SK-N-SH (cell line): ENCODE data around the gene MSL3. TPM values are rescaled to one million over a fixed set of nuclear protein-coding genes. Genes with fewer than 3 reads are reported as not detected.

Source experiments
- CTCF ChIA-PET: fragments of 300-600, 350-600 bp; formaldehyde crosslinking; extraction: SDS; loops from one replicate; lab custom pipeline; 2021; lab: Yijun Ruan, JAX
- POLR2A ChIA-PET: fragments of 350-600 bp; sonication (Branson Sonifier 250); formaldehyde crosslinking; extraction: SDS; loops from one replicate; lab custom pipeline; 2020; ENCODE audit warnings: antibody characterized with exemption, inconsistent platforms; lab: Yijun Ruan, JAX
- DNase-seq: peaks from one replicate; pipeline ENCODE4 v3.0.0; 2012
- H2AFZ ChIP-seq: fragments of 200-600 bp; sonication (generic); 2 replicates; pipeline ENCODE4 v1.8.1; 2016; ENCODE audit warnings: antibody characterized with exemption, mild to moderate bottlenecking, low read depth
- H3F3A ChIP-seq: fragments of 200-600 bp; sonication (generic); replicated peaks from 2 replicates; pipeline ENCODE3; 2016; ENCODE audit warnings: antibody characterized with exemption, mild to moderate bottlenecking; ENCODE audit not compliant: insufficient read depth
- H3K27ac ChIP-seq, 2 experiments: fragments of 200-500 bp in 1 of 2; fragments of 200-600 bp in 1 of 2; sonication (Bioruptor generic) in 1 of 2; sonication (generic), shearing (Covaris generic) in 1 of 2; 2 replicates each; pipeline versions ENCODE4 v1.5.1 to v1.6.1; 2014 to 2016; ENCODE audit warnings: low read depth in 2 of 2, inconsistent platforms in 1 of 2, low read length in 1 of 2, mild to moderate bottlenecking in 1 of 2, mixed read lengths in 1 of 2
- H3K27me3 ChIP-seq: fragments of 200-600 bp; sonication (generic), shearing (Covaris generic); 2 replicates; pipeline ENCODE4 v1.6.1; 2016; ENCODE audit warnings: mixed run types; ENCODE audit not compliant: insufficient read depth
- H3K36me3 ChIP-seq, 2 experiments: fragments of 200-500 bp in 1 of 2; fragments of 200-600 bp in 1 of 2; sonication (Bioruptor generic) in 1 of 2; sonication (generic) in 1 of 2; replicated peaks in 1 of 2; 2 replicates each; pipeline versions ENCODE3 to v1.5.1; 2014 to 2016; ENCODE audit warnings: low read length in 1 of 2, mild to moderate bottlenecking in 1 of 2; ENCODE audit not compliant: insufficient read depth in 2 of 2, control insufficient read depth in 1 of 2
- H3K4me1 ChIP-seq, 2 experiments: fragments of 200-500 bp in 1 of 2; fragments of 200-600 bp in 1 of 2; sonication (Bioruptor generic) in 1 of 2; sonication (generic), shearing (Covaris generic) in 1 of 2; 2 replicates each; pipeline versions ENCODE4 v1.5.1 to v1.6.1; 2014 to 2016; ENCODE audit warnings: low read depth in 1 of 2, low read length in 1 of 2, mixed run types in 1 of 2; ENCODE audit not compliant: insufficient read depth in 2 of 2, control insufficient read depth in 1 of 2
- H3K4me2 ChIP-seq: fragments of 200-600 bp; sonication (generic), shearing (Covaris generic); 2 replicates; pipeline ENCODE4 v1.6.1; 2017; ENCODE audit warnings: mixed run types
- H3K4me3 ChIP-seq, 2 experiments: fragments of 200-500 bp in 1 of 2; fragments of 200-600 bp in 1 of 2; sonication (Bioruptor generic) in 1 of 2; sonication (generic), shearing (Covaris generic) in 1 of 2; 2 replicates each; pipeline versions ENCODE4 v1.5.1 to v1.8.1; 2014 to 2016; ENCODE audit warnings: low read depth in 2 of 2, inconsistent platforms in 1 of 2, low read length in 1 of 2, mild to moderate bottlenecking in 1 of 2, mixed read lengths in 1 of 2, moderate library complexity in 1 of 2
- H3K79me2 ChIP-seq: fragments of 200-600 bp; sonication (generic); 2 replicates; pipeline ENCODE4 v1.8.1; 2017; ENCODE audit warnings: mild to moderate bottlenecking; ENCODE audit not compliant: insufficient read depth
- H3K9ac ChIP-seq: fragments of 200-600 bp; sonication (generic); 2 replicates; pipeline ENCODE4 v1.6.1; 2017; ENCODE audit warnings: mixed run types
- H3K9me2 ChIP-seq: fragments of 200-600 bp; sonication (generic); 2 replicates; pipeline ENCODE4 v1.6.1; 2017; ENCODE audit warnings: mixed run types
- H3K9me3 ChIP-seq: fragments of 200-600 bp; sonication (generic); 2 replicates; pipeline ENCODE4 v1.6.1; 2017; ENCODE audit warnings: mixed run types, mild to moderate bottlenecking, moderate library complexity
- H4K20me1 ChIP-seq: fragments of 200-600 bp; sonication (generic); 2 replicates; pipeline ENCODE4 v1.6.1; 2017; ENCODE audit warnings: mild to moderate bottlenecking, mixed run types; ENCODE audit not compliant: insufficient read depth
- EP300 ChIP-seq, 2 experiments: IDR thresholded peaks; 2 replicates each; pipeline versions ENCODE4 v1.4.0 to v1.6.1; 2012; ENCODE audit warnings: borderline replicate concordance in 1 of 2, low read depth in 1 of 2, low read length in 1 of 2
- EZH2phosphoT487 ChIP-seq: fragments of 200-600 bp; sonication (generic); IDR thresholded peaks from 2 replicates; pipeline ENCODE4 v1.6.1; 2017; ENCODE audit warnings: low read depth, mixed run types, mild to moderate bottlenecking, antibody characterized with exemption, moderate library complexity, borderline replicate concordance
- FOXM1 ChIP-seq: IDR thresholded peaks from 2 replicates; pipeline ENCODE4 v1.4.0; 2012; ENCODE audit warnings: low read depth, mild to moderate bottlenecking
- GABPA ChIP-seq: IDR thresholded peaks from 2 replicates; pipeline ENCODE4 v1.4.0; 2012; ENCODE audit warnings: low read depth, mild to moderate bottlenecking
- GATA2 ChIP-seq: sonication (generic); formaldehyde crosslinking; IDR thresholded peaks from 2 replicates; pipeline ENCODE4 v1.5.0; 2020; ENCODE audit warnings: mild to moderate bottlenecking, missing genetic modification reagents
- JUND ChIP-seq: IDR thresholded peaks from 2 replicates; pipeline ENCODE4 v1.4.0; 2012
- NRF1 ChIP-seq: IDR thresholded peaks from 2 replicates; pipeline ENCODE4 v1.6.1; 2012; ENCODE audit warnings: low read depth, mild to moderate bottlenecking, low read length
- RCOR1 ChIP-seq: fragments of 150-350 bp; IDR thresholded peaks from 2 replicates; pipeline ENCODE4 v1.6.1; 2017; ENCODE audit warnings: antibody characterized with exemption, low read length
- TAF1 ChIP-seq: IDR thresholded peaks from 2 replicates; pipeline ENCODE4 v1.6.1; 2012; ENCODE audit warnings: low read depth, mild to moderate bottlenecking, low read length, moderate library complexity, borderline replicate concordance
- YY1 ChIP-seq: IDR thresholded peaks from 2 replicates; pipeline ENCODE4 v1.4.0; 2012; ENCODE audit warnings: low read depth, mild to moderate bottlenecking
- WGBS: methylation state at CpG from one replicate; pipeline ENCODE4 v1.1.6; 2017; ENCODE audit warnings: low lambda C conversion rate; 5-methylcytosine and 5-hydroxymethylcytosine counted together
- polyA plus RNA-seq, 3 experiments: library from polyadenylated mRNA; depleted of rRNA; stranded (reverse); fragments of >200 nt; gene quantifications; 2 replicates each; pipeline ENCODE4 v1.2.3, GENCODE V29; 2012
- TF ChIP-seq, protein P1 (sequence below): IDR thresholded peaks from 2 replicates; pipeline ENCODE4 v1.6.1; 2012; ENCODE audit warnings: mild to moderate bottlenecking, low read depth, low read length, moderate library complexity
- TF ChIP-seq, protein P2 (sequence below): IDR thresholded peaks from 2 replicates; pipeline ENCODE4; 2012

Gene MSL3
- polyA plus RNA-seq, 1 of the 3 experiments (the other 2 are of a cell fraction) = 21.8 TPM

DNA sequence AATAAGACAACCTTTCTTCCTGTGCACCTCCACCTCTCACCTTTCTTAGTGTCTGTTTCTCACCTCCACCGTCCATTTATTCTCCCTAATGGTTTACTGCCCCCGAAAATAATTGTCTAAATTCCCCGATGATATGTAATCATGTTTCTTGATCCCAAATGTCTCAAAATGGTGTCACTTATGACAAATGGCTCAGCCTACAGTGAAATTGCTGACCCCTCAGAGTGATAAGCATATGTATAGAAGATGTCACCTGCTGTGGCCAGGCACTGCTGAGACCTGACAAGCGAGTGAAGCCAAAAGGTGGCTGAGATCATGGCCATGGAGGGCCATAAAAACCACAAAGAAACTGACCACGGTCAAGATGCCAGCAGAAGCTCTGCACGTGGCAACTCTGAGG, 35.7 kb downstream of the MSL3 start:
- TF ChIP-seq TAF1 (no peak), EZH2phosphoT487 (no peak), GABPA (no peak), YY1 (no peak), NRF1 (no peak), JUND (no peak), RCOR1 (no peak), GATA2 (CRISPR knock-in tag) (no peak)
- TF ChIP-seq, protein P1, sequence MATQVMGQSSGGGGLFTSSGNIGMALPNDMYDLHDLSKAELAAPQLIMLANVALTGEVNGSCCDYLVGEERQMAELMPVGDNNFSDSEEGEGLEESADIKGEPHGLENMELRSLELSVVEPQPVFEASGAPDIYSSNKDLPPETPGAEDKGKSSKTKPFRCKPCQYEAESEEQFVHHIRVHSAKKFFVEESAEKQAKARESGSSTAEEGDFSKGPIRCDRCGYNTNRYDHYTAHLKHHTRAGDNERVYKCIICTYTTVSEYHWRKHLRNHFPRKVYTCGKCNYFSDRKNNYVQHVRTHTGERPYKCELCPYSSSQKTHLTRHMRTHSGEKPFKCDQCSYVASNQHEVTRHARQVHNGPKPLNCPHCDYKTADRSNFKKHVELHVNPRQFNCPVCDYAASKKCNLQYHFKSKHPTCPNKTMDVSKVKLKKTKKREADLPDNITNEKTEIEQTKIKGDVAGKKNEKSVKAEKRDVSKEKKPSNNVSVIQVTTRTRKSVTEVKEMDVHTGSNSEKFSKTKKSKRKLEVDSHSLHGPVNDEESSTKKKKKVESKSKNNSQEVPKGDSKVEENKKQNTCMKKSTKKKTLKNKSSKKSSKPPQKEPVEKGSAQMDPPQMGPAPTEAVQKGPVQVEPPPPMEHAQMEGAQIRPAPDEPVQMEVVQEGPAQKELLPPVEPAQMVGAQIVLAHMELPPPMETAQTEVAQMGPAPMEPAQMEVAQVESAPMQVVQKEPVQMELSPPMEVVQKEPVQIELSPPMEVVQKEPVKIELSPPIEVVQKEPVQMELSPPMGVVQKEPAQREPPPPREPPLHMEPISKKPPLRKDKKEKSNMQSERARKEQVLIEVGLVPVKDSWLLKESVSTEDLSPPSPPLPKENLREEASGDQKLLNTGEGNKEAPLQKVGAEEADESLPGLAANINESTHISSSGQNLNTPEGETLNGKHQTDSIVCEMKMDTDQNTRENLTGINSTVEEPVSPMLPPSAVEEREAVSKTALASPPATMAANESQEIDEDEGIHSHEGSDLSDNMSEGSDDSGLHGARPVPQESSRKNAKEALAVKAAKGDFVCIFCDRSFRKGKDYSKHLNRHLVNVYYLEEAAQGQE = no peak
- TF ChIP-seq, protein P2, sequence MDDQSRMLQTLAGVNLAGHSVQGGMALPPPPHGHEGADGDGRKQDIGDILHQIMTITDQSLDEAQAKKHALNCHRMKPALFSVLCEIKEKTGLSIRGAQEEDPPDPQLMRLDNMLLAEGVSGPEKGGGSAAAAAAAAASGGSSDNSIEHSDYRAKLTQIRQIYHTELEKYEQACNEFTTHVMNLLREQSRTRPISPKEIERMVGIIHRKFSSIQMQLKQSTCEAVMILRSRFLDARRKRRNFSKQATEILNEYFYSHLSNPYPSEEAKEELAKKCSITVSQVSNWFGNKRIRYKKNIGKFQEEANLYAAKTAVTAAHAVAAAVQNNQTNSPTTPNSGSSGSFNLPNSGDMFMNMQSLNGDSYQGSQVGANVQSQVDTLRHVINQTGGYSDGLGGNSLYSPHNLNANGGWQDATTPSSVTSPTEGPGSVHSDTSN = no peak
- TF ChIP-seq, all 33 proteins: peak for 0
- DNase-seq = no peak
- Histone ChIP-seq H3K9me3 (no peaks in the 10 kb centered on the region), H3K4me3 (no peak overlapping the region), H3K4me1 (no peaks in the 10 kb centered on the region), H3F3A (no peaks in the 10 kb centered on the region), H3K79me2 (no peaks in the 10 kb centered on the region), H3K27ac (no peak overlapping the region), H3K27me3 (peaks cover 13% of the 10 kb centered on the region), H3K4me2 (no peak overlapping the region), H3K9me2 (no peaks in the 10 kb centered on the region), H3K9ac (no peak overlapping the region), H2AFZ (no peak overlapping the region), H3K36me3 (no peaks in the 10 kb centered on the region), H4K20me1 (no peaks in the 10 kb centered on the region)
- 26% methylated on average over 4 of the region's 6 CpGs for WGBS
- CTCF ChIA-PET = no interaction called here
- POLR2A ChIA-PET = no interaction called here

DNA sequence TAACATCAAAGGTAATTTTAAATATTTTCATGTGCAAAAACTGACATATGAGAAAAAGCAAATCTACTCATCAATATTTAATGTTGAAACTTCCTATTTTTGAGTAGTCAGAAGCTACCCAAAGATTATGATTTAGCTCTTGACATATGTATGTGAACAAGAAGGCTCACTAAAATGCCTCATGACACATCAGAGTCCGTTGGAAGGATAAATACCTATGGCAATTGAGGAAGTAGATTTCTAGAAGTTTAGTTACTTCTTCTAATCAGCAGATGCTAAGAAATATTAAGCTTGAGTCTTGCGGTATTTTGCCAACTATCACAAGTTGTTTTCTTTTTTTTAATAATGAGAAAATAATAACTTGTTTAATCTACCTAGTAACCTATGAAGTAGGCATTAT, 55.3 kb downstream of the MSL3 start:
- POLR2A ChIA-PET = no interaction called here
- Histone ChIP-seq H3K27ac (no peak overlapping the region), H2AFZ (no peak overlapping the region), H3K79me2 (no peaks in the 10 kb centered on the region), H3K9me3 (no peaks in the 10 kb centered on the region), H3F3A (no peaks in the 10 kb centered on the region), H3K9me2 (no peaks in the 10 kb centered on the region), H3K4me3 (no peak overlapping the region), H3K36me3 (no peaks in the 10 kb centered on the region), H3K27me3 (no peaks in the 10 kb centered on the region; the same call in 1 of the 2 replicates), H3K4me2 (no peak overlapping the region), H4K20me1 (no peaks in the 10 kb centered on the region), H3K9ac (no peak overlapping the region), H3K4me1 (no peaks in the 10 kb centered on the region)
- no peak for DNase-seq
- CTCF ChIA-PET = no interaction called here
- no peak for TF ChIP-seq YY1
- TF ChIP-seq FOXM1 = no peak
- TF ChIP-seq RCOR1 = no peak
- TF ChIP-seq EP300 (IDR thresholded peaks at IDR 0.05; ENCODE audit: borderline replicate concordance in 1 of 2, low read depth in 1 of 2, low read length in 1 of 2) = no peak
- TF ChIP-seq JUND = no peak
- WGBS = 35% methylated on average over 2 of the region's 2 CpGs

Other genes starting within 250 kb of the MSL3 start
- gene ARHGAP6, start 92.3 kb upstream of the MSL3 start, polyA plus RNA-seq (2012; rRNA removed) = 0.16 and 0.29 TPM in 2 replicates